DMS53 treated with DMSO at 0.1 percent for 48 hours (cell line): ENCODE measurements around the gene FOXO6.
A peak's percentile ranks its signal among the peaks of the same experiment; 100 is the strongest.

Source experiments
- DNase-seq: peaks from one replicate; lab custom pipeline; 2025; ENCODE audit not compliant: unreplicated experiment; lab: John Stamatoyannopoulos, UW

Gene FOXO6

DNA sequence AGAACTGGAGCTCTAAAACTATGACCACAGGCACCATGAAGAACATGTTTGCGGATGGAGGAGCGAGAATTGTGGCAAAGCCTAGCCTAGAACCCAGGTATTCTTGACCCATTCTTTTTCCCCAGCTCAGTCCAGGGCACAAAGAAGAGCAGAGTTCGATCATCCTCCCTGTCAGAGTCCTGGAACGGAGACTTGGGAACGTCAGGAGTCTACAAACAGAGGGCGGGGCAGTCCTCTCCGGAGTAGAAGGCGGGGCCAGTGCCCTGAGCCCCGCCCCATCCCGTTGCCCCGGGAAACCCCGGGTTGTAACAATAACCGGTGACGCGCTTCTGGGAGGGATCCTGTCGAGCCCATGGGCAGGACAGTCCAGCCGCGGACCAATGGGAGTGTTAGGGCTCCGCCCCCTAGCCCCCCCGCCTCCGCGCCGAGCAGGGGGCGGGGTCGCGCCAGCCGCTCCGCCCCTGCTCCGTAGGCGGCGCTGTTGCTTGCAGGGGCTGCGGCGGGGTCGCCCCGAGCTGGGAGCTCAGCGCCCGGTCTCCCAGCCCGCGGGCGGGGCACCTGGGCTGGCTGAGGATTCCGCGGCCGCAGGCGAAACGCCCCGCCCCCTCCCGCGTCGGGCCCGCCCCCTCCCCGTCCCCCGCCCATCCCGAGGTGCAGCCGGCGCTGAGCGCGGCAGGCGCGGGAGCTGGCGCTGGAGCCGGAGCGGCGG, at the start of gene FOXO6:
FOXO6 (plus strand) TSS at position 649 of the 709 bp plus-strand sequence.
- peak; percentile 94 for DNase-seq

- DNase-seq, result no peak
Observed at GRCh38 chr1:41312991-41313645, 48.1 kb upstream of the FOXO6 start.

GRCh38 chr1:41313661-41314131, 47.5 kb upstream of the FOXO6 start:
- DNase-seq, result no peak

GRCh38 chr1:41314376-41315145, 46.7 kb upstream of the FOXO6 start:
- DNase-seq, result no peak

GRCh38 chr1:41315146-41315822, 46.0 kb upstream of the FOXO6 start:
- DNase-seq, result no peak

DNA sequence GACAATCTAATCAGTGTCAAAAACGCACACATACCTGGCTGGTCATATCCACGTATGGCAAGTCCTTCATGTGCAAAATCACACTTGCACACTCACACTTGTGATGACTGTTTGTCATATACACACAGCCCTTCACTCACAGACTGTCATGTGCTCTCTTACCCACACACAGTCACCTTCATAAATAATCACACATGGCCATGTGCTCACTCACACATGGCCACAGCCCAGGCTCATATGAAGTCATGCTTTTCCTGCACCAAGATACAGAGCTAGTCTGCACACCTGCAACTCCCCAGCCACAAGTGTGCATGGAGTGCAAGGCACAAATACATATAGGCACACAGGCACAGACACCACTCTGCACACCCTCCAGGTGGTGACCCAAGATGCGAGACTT, 45.4 kb upstream of the FOXO6 start:
- no peak for DNase-seq

DNA sequence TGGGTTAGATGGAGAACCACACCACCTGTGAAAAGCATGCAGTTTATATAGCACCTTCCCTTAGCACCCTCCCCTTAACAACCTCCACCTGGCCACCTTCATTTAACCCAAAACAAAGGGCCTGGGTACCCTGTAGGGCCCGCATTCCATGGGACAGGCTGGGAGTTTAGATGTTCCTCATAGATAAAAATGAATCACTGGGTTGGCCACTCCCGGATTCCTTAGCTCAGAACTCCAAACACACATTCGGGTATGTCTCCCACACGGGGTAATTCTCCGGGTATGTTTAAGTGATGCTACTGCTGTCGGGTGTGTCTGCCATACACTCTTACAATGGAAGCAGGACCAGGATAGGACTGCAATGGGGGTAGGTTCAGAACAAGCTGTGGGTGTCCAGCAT, 43.9 kb upstream of the FOXO6 start:
- DNase-seq, result no peak

DNA sequence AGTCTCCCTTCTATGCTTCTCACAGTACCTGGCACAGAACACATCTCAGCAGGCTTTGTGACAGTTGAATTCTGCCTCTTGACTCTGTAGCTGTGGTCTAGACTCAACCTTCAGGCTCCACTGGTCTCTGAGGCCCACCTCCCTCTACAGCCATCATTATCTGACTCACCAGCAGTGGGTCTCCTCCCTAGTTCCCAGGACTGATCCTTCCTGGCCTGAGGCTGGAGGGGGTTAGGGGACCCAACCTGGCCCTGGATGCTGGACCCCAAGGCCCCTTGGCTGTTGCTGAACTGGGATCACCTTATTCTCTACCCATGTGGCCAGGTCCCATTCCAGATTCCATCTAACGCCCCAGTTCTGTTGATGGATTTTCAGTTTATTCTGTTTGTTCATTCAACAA, 43.1 kb upstream of the FOXO6 start:
- DNase-seq, result no peak

DNA sequence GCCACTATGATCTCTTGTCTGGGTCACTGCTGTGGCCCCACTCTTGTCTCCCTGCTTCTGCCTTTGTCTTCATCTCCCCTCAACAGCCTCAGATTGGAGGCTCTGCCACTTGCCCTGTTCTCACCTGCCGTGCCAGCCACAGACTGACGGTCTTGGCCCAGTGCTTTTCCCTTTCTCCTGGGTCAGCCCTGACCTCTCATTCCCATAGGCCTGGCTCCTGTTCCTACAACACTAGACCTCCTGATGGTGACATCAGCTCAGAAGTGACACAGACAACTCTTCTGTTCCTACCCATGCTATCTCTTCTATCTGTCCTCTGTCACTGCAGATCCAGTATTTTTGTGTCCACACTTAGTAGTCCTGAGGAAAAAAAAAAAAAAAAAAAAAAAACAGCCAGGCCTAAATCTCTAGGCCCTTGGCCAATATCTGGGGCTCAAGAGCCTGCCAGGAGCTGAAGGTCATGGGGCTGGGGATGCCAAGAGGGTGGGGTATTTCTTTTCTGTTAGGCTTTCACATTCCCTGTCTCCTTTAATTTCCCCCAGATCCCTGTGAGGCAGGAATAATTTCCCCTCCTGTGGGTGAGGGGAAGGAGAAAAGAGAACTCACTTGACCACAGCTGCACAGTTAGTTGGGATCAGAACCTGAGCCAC, 42.0 kb upstream of the FOXO6 start:
- no peak for DNase-seq

- DNase-seq, result no peak
Observed at GRCh38 chr1:41319807-41320711, 41.2 kb upstream of the FOXO6 start.

- DNase-seq, result no peak
Observed at GRCh38 chr1:41320895-41321676, 40.1 kb upstream of the FOXO6 start.

- no peak for DNase-seq
Observed at GRCh38 chr1:41322101-41322661, 39.1 kb upstream of the FOXO6 start.

DNA sequence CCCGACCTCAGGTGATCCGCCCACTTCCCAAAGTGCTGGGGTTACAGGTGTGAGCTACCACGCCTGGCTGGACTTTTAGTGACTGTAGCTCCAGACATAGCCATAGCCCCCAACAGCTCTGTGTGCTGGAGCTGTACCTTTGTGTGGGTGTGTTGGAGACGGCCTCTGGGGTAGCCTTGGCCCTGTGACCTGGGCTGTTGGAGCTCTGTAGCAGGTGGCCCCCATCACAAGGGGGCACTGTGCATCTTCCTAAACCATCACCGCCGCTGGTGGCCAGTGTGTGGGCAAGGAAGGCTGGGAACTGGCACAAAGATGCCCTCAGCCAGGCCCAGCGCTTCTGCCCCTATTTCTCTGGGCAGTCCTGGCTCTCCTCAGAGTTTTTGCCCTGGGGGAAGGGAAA, 38.4 kb upstream of the FOXO6 start:
- peak; percentile 61 for DNase-seq

- no peak for DNase-seq
Observed at GRCh38 chr1:41323243-41323642, 38.0 kb upstream of the FOXO6 start.

DNA sequence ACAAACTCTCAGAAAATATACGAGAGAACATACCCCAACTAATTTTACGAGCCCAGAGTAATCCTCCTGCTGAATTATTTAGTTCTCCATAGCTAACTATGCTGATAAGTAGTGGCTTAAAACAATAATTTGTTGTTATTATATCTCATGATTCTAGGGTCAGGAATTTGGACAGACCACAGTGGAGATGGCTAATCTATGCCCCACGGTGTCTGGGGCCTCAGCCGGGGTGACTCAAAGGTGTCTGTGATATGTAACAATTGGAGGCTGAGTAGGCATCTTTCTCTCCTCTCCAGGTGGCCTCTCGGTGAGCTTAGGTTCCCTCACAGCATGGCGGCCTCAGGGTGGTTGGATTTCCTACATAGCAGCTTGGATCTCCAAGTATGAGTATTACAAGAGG, 35.4 kb upstream of the FOXO6 start:
- no peak for DNase-seq

GRCh38 chr1:41327383-41327999, 33.7 kb upstream of the FOXO6 start:
- DNase-seq, result no peak

- no peak for DNase-seq
Observed at GRCh38 chr1:41328001-41328615, 33.1 kb upstream of the FOXO6 start.
